Spinal cord (tissue), 10 donors: ENCODE data around the gene NAXD. TPM values are rescaled to one million over a fixed set of nuclear protein-coding genes. Genes with fewer than 3 reads are reported as not detected.

Experiments used
- DNase-seq, 6 donors: peaks; one replicate each; pipeline versions ENCODE4 v3.0.0 to v3.0.0-alpha.2; 2013 to 2015; ENCODE audit warnings: low spot score in 6 of 6, low read depth in 4 of 6
- H3K27ac ChIP-seq: one replicate; pipeline ENCODE4 v1.5.1; 2013; ENCODE audit warnings: low read depth, low read length, control low read depth
- H3K27me3 ChIP-seq: one replicate; pipeline ENCODE4 v1.6.1; 2013; ENCODE audit warnings: low read length; ENCODE audit not compliant: control insufficient read depth, insufficient read depth
- H3K36me3 ChIP-seq: one replicate; pipeline ENCODE4 v1.6.1; 2013; ENCODE audit warnings: low read length; ENCODE audit not compliant: control insufficient read depth, insufficient read depth
- H3K4me1 ChIP-seq: one replicate; pipeline ENCODE4 v1.6.1; 2013; ENCODE audit warnings: low read length; ENCODE audit not compliant: control insufficient read depth, insufficient read depth
- H3K4me3 ChIP-seq: one replicate; pipeline ENCODE4 v1.5.1; 2013; ENCODE audit warnings: low read depth, low read length, control low read depth
- H3K9me3 ChIP-seq: one replicate; pipeline ENCODE4 v1.6.1; 2013; ENCODE audit warnings: low read length; ENCODE audit not compliant: control insufficient read depth, insufficient read depth
- WGBS: methylation state at CpG from one replicate; pipeline ENCODE4 v1.1.5; 2013; ENCODE audit warnings: missing lambda C conversion rate; ENCODE audit not compliant: insufficient coverage; 5-methylcytosine and 5-hydroxymethylcytosine counted together
- polyA plus RNA-seq, 2 donors: library from polyadenylated mRNA; unstranded; fragments of 120-200 nt; gene quantifications; one replicate each; pipeline ENCODE4 v1.2.1, GENCODE V29; 2013; ENCODE audit not compliant: insufficient read length in 2 of 2
- total RNA-seq, 2 donors: library from RNA; depleted of rRNA in 1 of 2; stranded (reverse); fragments of 120-200 nt in 1 of 2; fragments of >200 nt in 1 of 2; gene quantifications; one replicate each; pipeline versions ENCODE4 v1.2.3 to v1.2.4, GENCODE V29; 2013 to 2014
- donor health status: healthy.

Gene NAXD
- total and polyA plus RNA-seq, 4 donors: 28.1 to 64.9 (median 46.9) TPM

DNA sequence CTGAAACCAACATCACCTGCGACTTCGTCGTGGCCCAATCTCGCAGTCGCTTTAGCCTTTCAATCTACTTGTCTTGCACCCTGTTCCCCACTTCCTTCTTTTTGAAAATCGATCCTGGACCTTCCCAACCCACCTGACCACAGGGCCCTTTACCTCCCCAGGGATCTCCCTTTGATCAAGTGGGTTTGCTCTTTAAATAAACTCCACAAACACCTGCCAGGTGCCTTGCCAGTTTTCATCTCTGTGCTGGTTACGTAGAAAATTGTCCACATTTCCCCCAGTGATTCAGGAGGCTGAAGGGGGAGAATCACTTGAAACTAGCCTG lies 39.3 kb upstream of the NAXD start:
- Histone ChIP-seq H3K4me1 (peaks cover 4% of the 10 kb centered on the region), H3K4me3 (no peak overlapping the region), H3K36me3 (no peaks in the 10 kb centered on the region), H3K27ac (no peak overlapping the region), H3K27me3 (peaks cover 3% of the 10 kb centered on the region), H3K9me3 (no peaks in the 10 kb centered on the region)
- WGBS: 90% methylated on average over 5 of the region's 7 CpGs
- DNase-seq: no peak

DNA sequence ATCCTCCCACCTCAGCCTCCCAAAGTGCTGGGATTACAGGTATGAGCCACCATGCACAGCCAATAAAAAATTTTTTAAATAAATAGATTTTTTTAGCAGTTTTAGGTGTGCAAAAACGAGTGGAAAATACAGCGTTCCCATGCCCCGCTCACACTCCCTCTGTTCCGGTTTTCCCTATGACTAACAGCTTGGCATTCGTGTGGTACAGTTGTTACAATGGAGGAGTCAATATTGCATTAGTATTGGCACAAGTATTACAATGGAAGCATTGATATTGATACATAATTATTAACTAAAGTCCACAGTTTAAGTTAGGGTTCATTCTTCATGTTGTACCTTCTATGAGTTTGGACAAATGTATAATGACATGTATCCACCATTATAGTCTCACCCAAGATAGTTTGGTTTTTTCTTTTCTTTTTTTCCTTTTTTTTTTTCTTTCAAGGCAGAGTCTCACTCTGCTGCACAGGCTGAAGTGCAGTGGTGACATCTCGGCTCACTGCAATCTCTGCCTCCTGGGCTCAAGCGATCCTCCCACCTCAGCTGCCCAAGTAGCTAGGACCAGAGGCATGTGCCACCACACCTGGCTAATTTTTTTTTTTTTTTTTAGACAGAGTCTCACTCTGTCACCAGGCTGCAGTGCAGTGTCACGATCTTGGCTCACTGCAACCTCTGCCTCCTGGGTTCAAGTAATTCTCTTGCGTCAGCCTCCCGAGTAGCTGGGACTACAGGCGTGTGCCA lies 38.4 kb upstream of the NAXD start:
- Histone ChIP-seq H3K9me3 (no peaks in the 10 kb centered on the region), H3K27me3 (peaks cover 3% of the 10 kb centered on the region), H3K27ac (no peak overlapping the region), H3K36me3 (no peaks in the 10 kb centered on the region), H3K4me1 (peaks cover 4% of the 10 kb centered on the region), H3K4me3 (no peak overlapping the region)
- DNase-seq: no peak
- 97% methylated on average over 6 of the region's 11 CpGs for WGBS

DNA sequence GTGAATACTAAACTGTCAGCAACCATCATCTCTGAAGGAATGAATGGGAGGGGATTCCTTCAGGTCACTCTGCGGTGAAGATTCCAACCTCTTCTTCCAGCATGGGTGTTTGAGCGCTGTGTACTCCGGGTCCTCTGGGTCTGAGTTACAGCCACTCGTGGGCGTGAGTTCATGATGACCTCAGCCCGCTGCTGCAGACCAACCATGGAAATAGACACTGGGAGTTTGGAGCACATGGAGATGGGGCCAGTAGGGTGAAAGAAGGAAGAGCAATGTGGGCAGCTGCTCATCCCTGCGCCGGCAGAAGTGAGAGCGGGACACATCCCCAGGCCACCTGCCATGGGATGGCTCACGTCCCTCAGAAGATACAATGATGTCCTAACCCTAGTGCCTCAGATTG lies 37.0 kb upstream of the NAXD start:
- no peak for DNase-seq
- WGBS: 92% methylated on average over 8 of the region's 10 CpGs
- Histone ChIP-seq H3K4me3 (no peak overlapping the region), H3K27me3 (peaks cover 3% of the 10 kb centered on the region), H3K36me3 (no peaks in the 10 kb centered on the region), H3K4me1 (peaks cover 4% of the 10 kb centered on the region), H3K9me3 (no peaks in the 10 kb centered on the region), H3K27ac (no peak overlapping the region)

DNA sequence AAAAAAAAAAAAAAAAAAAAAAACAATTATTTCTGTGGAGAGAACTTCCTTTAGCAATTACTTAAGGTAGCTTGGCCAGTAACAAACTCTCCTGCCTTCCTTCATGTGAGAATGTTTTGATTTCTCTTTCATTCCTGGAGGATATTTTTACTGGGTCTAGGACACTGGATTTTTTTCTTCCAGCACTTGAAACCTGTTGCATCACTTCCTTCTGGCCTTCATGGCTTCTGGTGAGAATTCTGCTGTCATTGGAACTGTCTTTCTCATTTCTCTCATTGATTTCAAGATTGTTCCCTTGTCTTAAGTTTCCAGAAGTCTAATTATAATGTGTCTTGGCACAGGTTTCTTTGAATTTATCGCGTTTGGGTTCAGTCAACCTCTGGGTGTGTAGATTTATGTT lies 34.5 kb upstream of the NAXD start:
- H3K36me3 ChIP-seq: no peaks in the 10 kb centered on the region
- H3K9me3 ChIP-seq: no peaks in the 10 kb centered on the region
- H3K4me1 ChIP-seq: no peaks in the 10 kb centered on the region
- H3K27me3 ChIP-seq: no peaks in the 10 kb centered on the region
- no CpG with 5 or more reads among the region's 2 CpGs for WGBS
- no peak for DNase-seq
- no peak overlapping the region for H3K4me3 ChIP-seq
- H3K27ac ChIP-seq: no peak overlapping the region

DNA sequence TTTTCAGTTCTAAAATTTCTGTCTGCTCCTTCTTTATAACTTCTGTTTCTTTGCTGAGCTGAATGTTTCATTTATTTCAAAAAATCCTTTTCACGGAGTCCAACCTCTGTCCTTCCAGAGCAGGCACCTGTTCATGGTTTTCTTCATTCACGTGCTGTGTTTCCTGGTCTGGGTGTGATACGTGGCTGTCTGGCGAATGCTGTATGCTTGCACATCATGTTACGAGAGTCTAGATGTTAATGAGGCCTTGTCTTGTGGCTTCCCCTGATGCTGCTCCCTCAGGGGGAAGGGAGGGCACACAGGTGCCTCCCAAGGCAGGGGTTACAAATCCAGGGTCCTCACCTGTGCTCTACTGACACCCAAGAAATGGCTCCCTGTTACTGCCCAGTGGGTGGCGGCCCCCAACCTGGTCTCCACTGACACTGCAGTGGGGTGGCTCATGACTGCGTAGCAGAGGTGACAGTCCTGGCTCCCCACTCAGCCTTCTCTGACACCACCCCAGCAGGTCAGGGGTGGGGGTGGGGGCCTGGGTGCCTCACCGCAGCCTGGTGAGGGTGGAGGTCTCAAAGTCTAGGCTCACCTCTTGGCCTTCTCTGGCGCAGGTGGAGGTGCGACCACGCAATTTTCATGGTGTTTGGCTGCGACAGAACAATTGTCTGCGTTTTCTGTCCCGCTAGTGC lies 33.7 kb upstream of the NAXD start:
- no peaks in the 10 kb centered on the region for H3K27me3 ChIP-seq
- no peak overlapping the region for H3K27ac ChIP-seq
- DNase-seq: no peak
- no peak overlapping the region for H3K4me3 ChIP-seq
- no peaks in the 10 kb centered on the region for H3K9me3 ChIP-seq
- H3K4me1 ChIP-seq: no peaks in the 10 kb centered on the region
- WGBS: 91% methylated on average over 12 of the region's 14 CpGs
- H3K36me3 ChIP-seq: no peaks in the 10 kb centered on the region

DNA sequence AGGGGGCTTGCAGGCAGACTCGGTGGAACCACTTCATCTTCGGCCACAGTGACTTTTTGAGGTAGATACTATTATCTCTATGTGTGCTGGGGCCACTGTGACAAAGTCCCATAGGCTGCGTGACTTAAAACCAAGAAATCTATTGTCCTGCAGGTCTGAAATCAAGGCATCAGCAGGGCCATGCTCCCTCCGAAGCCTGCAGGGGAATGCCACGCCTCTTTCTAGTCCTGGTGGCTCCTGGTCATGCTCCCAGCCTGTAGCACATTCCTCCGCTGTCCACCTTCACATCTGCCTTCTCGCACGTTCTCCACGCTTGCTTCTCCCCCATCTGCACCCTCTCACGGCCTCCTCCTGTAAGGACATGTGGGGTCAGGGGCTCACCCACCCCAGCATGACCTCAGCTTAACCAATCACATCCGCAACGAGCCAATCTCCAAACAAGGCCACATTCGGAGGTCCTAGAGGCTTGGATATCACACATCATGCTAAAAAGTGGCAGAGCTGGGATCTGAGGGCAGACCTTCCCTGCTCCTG lies 32.9 kb upstream of the NAXD start:
- WGBS: 88% methylated on average over 10 of the region's 13 CpGs
- DNase-seq: no peak

DNA sequence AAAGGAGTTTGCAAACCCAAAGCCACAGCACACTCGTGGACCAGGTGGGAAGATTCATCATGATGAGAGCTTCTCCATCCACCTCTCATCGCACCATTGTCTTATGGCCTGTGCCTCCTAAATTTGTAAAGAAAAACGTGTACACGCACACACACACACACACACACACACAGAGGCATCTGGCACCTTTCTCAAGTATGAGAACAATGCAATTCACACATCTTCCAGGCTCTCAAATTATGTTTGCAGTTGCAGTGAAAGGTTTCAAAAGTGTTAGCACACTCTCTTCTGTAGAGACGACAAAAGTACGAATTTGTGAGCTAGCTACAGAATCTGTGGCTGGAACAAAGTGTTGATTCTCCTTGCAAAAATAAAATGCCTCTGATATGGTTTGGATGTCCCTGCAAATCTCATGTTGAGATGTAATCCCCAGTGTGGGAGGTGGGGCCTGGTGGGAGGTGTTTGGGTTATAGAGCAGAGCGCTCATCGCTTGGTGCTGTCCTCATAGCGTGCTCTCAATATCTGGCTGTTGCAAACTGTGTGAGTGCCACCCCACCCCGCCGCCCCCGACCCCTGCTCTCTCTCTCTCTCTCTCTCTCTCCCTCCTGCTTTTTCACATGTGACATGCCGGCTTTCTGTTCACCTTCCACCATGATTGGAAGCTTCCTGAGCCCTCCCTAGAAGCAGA lies 32.0 kb upstream of the NAXD start:
- no peak overlapping the region for H3K4me3 ChIP-seq
- WGBS: 88% methylated on average over 10 of the region's 13 CpGs

More for the DNA sequence above, 32.9 kb upstream of the NAXD start:
- Histone ChIP-seq H3K27me3 (no peaks in the 10 kb centered on the region), H3K36me3 (no peaks in the 10 kb centered on the region), H3K27ac (no peak overlapping the region), H3K4me3 (no peak overlapping the region), H3K9me3 (no peaks in the 10 kb centered on the region), H3K4me1 (no peaks in the 10 kb centered on the region)

DNA sequence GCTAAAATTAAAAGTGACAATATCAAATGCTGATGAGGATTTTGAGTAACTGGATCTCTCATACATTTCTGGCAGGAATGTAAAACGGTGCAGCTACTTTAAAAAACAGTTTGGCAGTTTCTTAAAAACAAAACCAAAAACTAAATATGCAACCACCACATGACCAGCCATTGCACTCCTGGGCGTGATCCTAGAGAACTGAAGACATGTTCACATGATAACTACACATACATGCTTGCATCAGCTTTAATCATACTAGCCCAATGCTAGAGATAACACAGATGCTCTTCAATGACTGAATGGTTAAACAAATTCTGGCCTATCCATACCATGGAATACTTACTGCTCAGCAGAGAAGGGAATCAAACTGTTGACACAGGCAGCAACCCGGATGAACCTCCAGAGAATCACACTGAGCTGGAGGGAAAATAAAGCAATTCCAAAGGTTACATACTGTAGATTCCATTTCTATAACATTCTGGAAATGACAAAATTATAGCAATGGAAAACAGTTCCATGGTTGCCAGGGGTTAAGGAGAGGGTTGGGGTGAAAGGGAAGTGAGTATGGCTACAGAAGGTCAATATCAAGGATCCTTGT lies 25.5 kb upstream of the NAXD start:
- H3K36me3 ChIP-seq: no peaks in the 10 kb centered on the region
- H3K4me1 ChIP-seq: no peaks in the 10 kb centered on the region
- 87% methylated on average over 2 of the region's 3 CpGs for WGBS
- H3K27ac ChIP-seq: no peak overlapping the region
- H3K27me3 ChIP-seq: no peaks in the 10 kb centered on the region
- no peak overlapping the region for H3K4me3 ChIP-seq
- DNase-seq: no peak
- no peaks in the 10 kb centered on the region for H3K9me3 ChIP-seq

More for the DNA sequence above, 32.0 kb upstream of the NAXD start:
- Histone ChIP-seq H3K9me3 (no peaks in the 10 kb centered on the region), H3K27me3 (no peaks in the 10 kb centered on the region), H3K4me1 (no peaks in the 10 kb centered on the region), H3K27ac (no peak overlapping the region), H3K36me3 (no peaks in the 10 kb centered on the region)
- DNase-seq: no peak

DNA sequence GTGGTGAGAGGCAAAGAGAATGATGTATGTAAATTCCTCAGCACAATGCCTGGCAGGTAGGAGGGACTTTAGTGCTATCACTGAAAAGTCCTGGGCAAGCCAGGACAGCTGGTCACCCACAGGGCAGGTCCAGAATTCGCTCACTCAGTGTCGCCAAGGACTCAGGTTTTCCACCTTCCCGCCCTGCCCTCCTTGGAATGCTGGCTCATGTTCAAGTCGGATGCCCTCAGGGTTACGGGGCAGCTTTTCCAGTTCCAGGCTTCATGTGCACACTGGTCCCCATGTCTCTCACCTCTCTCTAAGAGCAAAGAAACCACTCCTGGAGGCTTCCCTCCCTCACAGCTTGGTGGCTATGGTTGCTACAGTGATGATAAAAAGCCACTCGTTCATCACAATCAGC lies 24.8 kb upstream of the NAXD start:
- no peaks in the 10 kb centered on the region for H3K36me3 ChIP-seq
- no peaks in the 10 kb centered on the region for H3K9me3 ChIP-seq
- no peaks in the 10 kb centered on the region for H3K27me3 ChIP-seq
- DNase-seq: no peak
- H3K4me3 ChIP-seq: no peak overlapping the region
- WGBS: 65% methylated on average over 6 of the region's 6 CpGs
- no peaks in the 10 kb centered on the region for H3K4me1 ChIP-seq
- H3K27ac ChIP-seq: no peak overlapping the region
